ENCODE results near the gene PIK3R1.
"Not testable (repeated sequence)": the region's sequence is repeated elsewhere in the genome, so short reads cannot be mapped to it uniquely, and the experiment has no call there.

PIK3R1 gene

GRCh38 chr5:68226546-68227073 lies 11.1 kb downstream of the PIK3R1 start:
- no peak for DNase-seq (ENCODE audit: low spot score)

- DNase-seq (ENCODE audit: low spot score), result no peak
These were observed 12.1 kb downstream of the PIK3R1 start for GRCh38 chr5:68227532-68228160.

GRCh38 chr5:68229416-68229815 lies 13.9 kb downstream of the PIK3R1 start:
- no peak for DNase-seq (ENCODE audit: low spot score)

- no peak for DNase-seq (ENCODE audit: low spot score)
These were observed 14.7 kb downstream of the PIK3R1 start for GRCh38 chr5:68230285-68230684.

GRCh38 chr5:68231414-68232076 lies 16.0 kb downstream of the PIK3R1 start:
- no peak for DNase-seq (ENCODE audit: low spot score)

GRCh38 chr5:68232277-68232676 lies 16.7 kb downstream of the PIK3R1 start:
- DNase-seq (ENCODE audit: low spot score), result no peak

- no peak for DNase-seq (ENCODE audit: low spot score)
These were observed 17.5 kb downstream of the PIK3R1 start for GRCh38 chr5:68233075-68233474.

GRCh38 chr5:68235229-68235628 lies 19.7 kb downstream of the PIK3R1 start:
- DNase-seq (ENCODE audit: low spot score), result not testable (repeated sequence)

GRCh38 chr5:68237715-68238114 lies 22.2 kb downstream of the PIK3R1 start:
- DNase-seq (ENCODE audit: low spot score), result no peak

GRCh38 chr5:68239487-68239886 lies 23.9 kb downstream of the PIK3R1 start:
- peak; percentile 42 for DNase-seq (ENCODE audit: low spot score)

GRCh38 chr5:68240202-68240601 lies 24.6 kb downstream of the PIK3R1 start:
- no peak for DNase-seq (ENCODE audit: low spot score)

- no peak for DNase-seq (ENCODE audit: low spot score)
These were observed 25.2 kb downstream of the PIK3R1 start for GRCh38 chr5:68240771-68241170.

GRCh38 chr5:68242743-68243142 lies 27.2 kb downstream of the PIK3R1 start:
- no peak for DNase-seq (ENCODE audit: low spot score)

GRCh38 chr5:68243251-68243650 lies 27.7 kb downstream of the PIK3R1 start:
- no peak for DNase-seq (ENCODE audit: low spot score)

GRCh38 chr5:68243681-68244080 lies 28.1 kb downstream of the PIK3R1 start:
- no peak for DNase-seq (ENCODE audit: low spot score)

- no peak for DNase-seq (ENCODE audit: low spot score)
These were observed 29.8 kb downstream of the PIK3R1 start for GRCh38 chr5:68245319-68245718.

- no peak for DNase-seq (ENCODE audit: low spot score)
These were observed 31.2 kb downstream of the PIK3R1 start for GRCh38 chr5:68246802-68247201.

GRCh38 chr5:68247627-68248026 lies 32.1 kb downstream of the PIK3R1 start:
- DNase-seq (ENCODE audit: low spot score), result no peak

- no peak for DNase-seq (ENCODE audit: low spot score)
These were observed 33.3 kb downstream of the PIK3R1 start for GRCh38 chr5:68248896-68249295.

- DNase-seq (ENCODE audit: low spot score), result no peak
These were observed 34.0 kb downstream of the PIK3R1 start for GRCh38 chr5:68249520-68249919.

GRCh38 chr5:68250661-68251298 lies 35.2 kb downstream of the PIK3R1 start:
- DNase-seq (ENCODE audit: low spot score), result no peak

- no peak for DNase-seq (ENCODE audit: low spot score)
These were observed 35.8 kb downstream of the PIK3R1 start for GRCh38 chr5:68251386-68251785.

- peak; percentile 47 for DNase-seq (ENCODE audit: low spot score)
These were observed 36.4 kb downstream of the PIK3R1 start for GRCh38 chr5:68251804-68252522.
